ENCODE results near the gene IMMP2L. TPM values are rescaled to one million over a fixed set of nuclear protein-coding genes. Genes with fewer than 3 reads are reported as not detected.

The IMMP2L gene
- total RNA-seq, 1 donor from 2014 or later: 21.5 TPM

GRCh38 chr7:111229916-111230315 is 332.4 kb downstream of the IMMP2L start:
- Mint-ChIP-seq H3K4me3 (no peak overlapping the region), H3K27me3 (ENCODE audit: insufficient read depth, low read depth) (no peaks in the 10 kb centered on the region), H3K4me1 (no peaks in the 10 kb centered on the region), H3K9me3 (no peaks in the 10 kb centered on the region), H3K27ac (no peak overlapping the region), H3K36me3 (no peaks in the 10 kb centered on the region)
- H3K79me2 ChIP-seq (ENCODE audit: low read depth): no peaks in the 10 kb centered on the region
- no peak overlapping the region for H3K9ac ChIP-seq
- H3K27ac ChIP-seq: no peak overlapping the region
- no peaks in the 10 kb centered on the region for H3K27me3 ChIP-seq
- DNase-seq (ENCODE audit: low spot score): no peak
- no peaks in the 10 kb centered on the region for H4K20me1 ChIP-seq (ENCODE audit: low read depth)
- H3K4me1 ChIP-seq: no peaks in the 10 kb centered on the region
- TF ChIP-seq, protein P1, sequence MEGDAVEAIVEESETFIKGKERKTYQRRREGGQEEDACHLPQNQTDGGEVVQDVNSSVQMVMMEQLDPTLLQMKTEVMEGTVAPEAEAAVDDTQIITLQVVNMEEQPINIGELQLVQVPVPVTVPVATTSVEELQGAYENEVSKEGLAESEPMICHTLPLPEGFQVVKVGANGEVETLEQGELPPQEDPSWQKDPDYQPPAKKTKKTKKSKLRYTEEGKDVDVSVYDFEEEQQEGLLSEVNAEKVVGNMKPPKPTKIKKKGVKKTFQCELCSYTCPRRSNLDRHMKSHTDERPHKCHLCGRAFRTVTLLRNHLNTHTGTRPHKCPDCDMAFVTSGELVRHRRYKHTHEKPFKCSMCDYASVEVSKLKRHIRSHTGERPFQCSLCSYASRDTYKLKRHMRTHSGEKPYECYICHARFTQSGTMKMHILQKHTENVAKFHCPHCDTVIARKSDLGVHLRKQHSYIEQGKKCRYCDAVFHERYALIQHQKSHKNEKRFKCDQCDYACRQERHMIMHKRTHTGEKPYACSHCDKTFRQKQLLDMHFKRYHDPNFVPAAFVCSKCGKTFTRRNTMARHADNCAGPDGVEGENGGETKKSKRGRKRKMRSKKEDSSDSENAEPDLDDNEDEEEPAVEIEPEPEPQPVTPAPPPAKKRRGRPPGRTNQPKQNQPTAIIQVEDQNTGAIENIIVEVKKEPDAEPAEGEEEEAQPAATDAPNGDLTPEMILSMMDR (IDR thresholded peaks at IDR 0.05): no peak
- TF ChIP-seq EZH2phosphoT487 (IDR thresholded peaks at IDR 0.05) (no peak), EZH2 (IDR thresholded peaks at IDR 0.05) (no peak)
- H3K4me3 ChIP-seq: no peak overlapping the region
- H3K9me3 ChIP-seq (ENCODE audit: low read depth): no peaks in the 10 kb centered on the region
- no peaks in the 10 kb centered on the region for H3F3A ChIP-seq (ENCODE audit: low read depth)
- H3K36me3 ChIP-seq: no peaks in the 10 kb centered on the region
- H2AFZ ChIP-seq (replicated peaks): no peak overlapping the region
- no peak overlapping the region for H3K4me2 ChIP-seq

GRCh38 chr7:111229181-111229740 is 333.0 kb downstream of the IMMP2L start:
- H3K4me2 ChIP-seq: no peak overlapping the region

DNA sequence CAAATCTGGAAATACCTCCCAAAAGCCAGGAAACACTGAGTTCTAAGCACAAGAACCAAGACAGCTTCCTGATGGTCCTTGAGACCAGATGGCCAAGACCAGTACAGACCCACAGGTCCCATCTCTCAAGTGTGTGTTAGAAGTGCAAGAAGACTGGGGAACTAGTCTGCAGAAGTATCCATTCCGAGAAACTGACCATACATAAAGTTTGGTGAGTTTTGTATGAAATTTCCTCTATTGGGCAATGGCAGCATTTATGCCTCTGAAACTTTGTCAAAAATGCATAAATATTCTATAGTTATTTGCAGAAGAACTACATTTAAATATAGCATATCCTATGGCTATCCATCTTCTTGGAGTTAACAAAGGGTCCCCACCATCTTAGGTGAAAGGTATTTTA is 333.9 kb downstream of the IMMP2L start:
- Histone ChIP-seq H2AFZ (replicated peaks) (no peak overlapping the region), H3K4me1 (no peaks in the 10 kb centered on the region), H3K4me2 (no peak overlapping the region), H3K27ac (no peak overlapping the region), H4K20me1 (ENCODE audit: low read depth) (no peaks in the 10 kb centered on the region), H3K9ac (no peak overlapping the region), H3K9me3 (ENCODE audit: low read depth) (no peaks in the 10 kb centered on the region), H3K79me2 (ENCODE audit: low read depth) (no peaks in the 10 kb centered on the region), H3F3A (ENCODE audit: low read depth) (no peaks in the 10 kb centered on the region), H3K4me3 (no peak overlapping the region), H3K36me3 (no peaks in the 10 kb centered on the region), H3K27me3 (no peaks in the 10 kb centered on the region)
- H3K27me3 Mint-ChIP-seq (ENCODE audit: insufficient read depth, low read depth): no peaks in the 10 kb centered on the region
- no peak overlapping the region for H3K4me3 Mint-ChIP-seq
- DNase-seq (ENCODE audit: low spot score): no peak
- no peaks in the 10 kb centered on the region for H3K9me3 Mint-ChIP-seq
- no peaks in the 10 kb centered on the region for H3K36me3 Mint-ChIP-seq
- no peaks in the 10 kb centered on the region for H3K4me1 Mint-ChIP-seq
- TF ChIP-seq, protein P1 (IDR thresholded peaks at IDR 0.05): no peak
- TF ChIP-seq EZH2 (IDR thresholded peaks at IDR 0.05) (no peak), EZH2phosphoT487 (IDR thresholded peaks at IDR 0.05) (no peak)
- H3K27ac Mint-ChIP-seq: no peak overlapping the region

More at GRCh38 chr7:111229181-111229740, 333.0 kb downstream of the IMMP2L start:
- Histone ChIP-seq H3K4me1 (no peaks in the 10 kb centered on the region), H3K9ac (no peak overlapping the region), H2AFZ (replicated peaks) (no peak overlapping the region), H3F3A (ENCODE audit: low read depth) (no peaks in the 10 kb centered on the region), H3K27me3 (no peaks in the 10 kb centered on the region), H3K79me2 (ENCODE audit: low read depth) (no peaks in the 10 kb centered on the region), H3K27ac (no peak overlapping the region), H3K9me3 (ENCODE audit: low read depth) (no peaks in the 10 kb centered on the region), H3K4me3 (no peak overlapping the region), H4K20me1 (ENCODE audit: low read depth) (no peaks in the 10 kb centered on the region), H3K36me3 (no peaks in the 10 kb centered on the region)
- H3K27ac Mint-ChIP-seq: no peak overlapping the region
- no peaks in the 10 kb centered on the region for H3K9me3 Mint-ChIP-seq
- no peaks in the 10 kb centered on the region for H3K4me1 Mint-ChIP-seq
- H3K4me3 Mint-ChIP-seq: no peak overlapping the region
- DNase-seq (ENCODE audit: low spot score): no peak
- H3K36me3 Mint-ChIP-seq: no peaks in the 10 kb centered on the region
- TF ChIP-seq, protein P1 (IDR thresholded peaks at IDR 0.05): no peak
- TF ChIP-seq EZH2 (IDR thresholded peaks at IDR 0.05) (no peak), EZH2phosphoT487 (IDR thresholded peaks at IDR 0.05) (no peak)
- no peaks in the 10 kb centered on the region for H3K27me3 Mint-ChIP-seq (ENCODE audit: insufficient read depth, low read depth)
